CD4-positive, alpha-beta T cell treated with Interleukin-4 for 4 hours (primary cell): ENCODE measurements around the gene OARD1.
"Not testable (repeated sequence)": the region's sequence is repeated elsewhere in the genome, so short reads cannot be mapped to it uniquely, and the experiment has no call there.

Experiments
- DNase-seq: peaks from one replicate; pipeline ENCODE4 v3.0.0-alpha.2; 2020

The OARD1 gene

DNA sequence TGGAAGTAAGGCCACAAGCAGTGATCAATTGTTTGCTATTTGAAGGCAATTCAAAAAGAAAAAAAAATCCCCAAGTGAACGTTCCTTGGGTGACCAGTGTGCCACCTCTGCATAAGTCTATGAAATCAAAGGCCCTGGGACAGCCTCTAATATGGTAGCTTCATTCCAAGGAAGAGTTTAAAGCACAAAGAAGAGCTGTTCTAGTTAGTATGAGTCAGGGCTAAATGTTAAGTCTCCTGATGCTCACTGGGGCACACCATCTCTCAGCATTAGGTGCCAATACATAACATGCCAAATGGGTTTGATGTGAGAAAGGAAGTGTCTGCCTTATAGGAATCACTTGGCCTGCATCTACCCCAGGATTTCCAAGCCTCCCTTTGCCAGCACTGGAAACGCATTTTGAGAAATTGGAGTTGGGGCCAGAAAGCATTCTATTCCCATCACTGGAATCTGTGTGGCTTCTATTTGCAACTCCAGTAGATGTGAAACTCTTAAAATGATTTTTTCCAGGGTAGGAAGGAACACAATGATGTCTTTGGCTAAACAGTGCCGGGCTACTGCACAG lies 46.1 kb downstream of the OARD1 start:
- DNase-seq, result no peak

DNA sequence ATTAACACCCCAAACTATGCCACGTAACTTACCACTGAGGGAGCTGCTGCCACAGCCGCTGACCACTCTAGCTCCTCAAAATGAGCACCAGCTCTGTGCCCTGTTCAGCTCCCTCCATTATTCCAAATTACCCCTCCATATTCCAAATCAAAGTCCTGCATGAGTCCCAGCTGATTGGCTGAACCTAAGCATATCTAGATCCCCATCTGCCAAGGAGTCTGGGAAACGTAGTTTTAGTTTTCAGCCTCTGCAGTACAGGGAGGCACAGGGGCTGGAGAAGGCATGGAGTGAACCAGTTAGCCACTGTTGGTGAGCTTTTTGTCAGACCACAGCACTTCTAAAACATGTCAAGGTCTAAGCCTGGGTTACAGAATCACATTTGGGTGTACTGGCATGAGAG lies 49.0 kb downstream of the OARD1 start:
- no peak for DNase-seq

DNA sequence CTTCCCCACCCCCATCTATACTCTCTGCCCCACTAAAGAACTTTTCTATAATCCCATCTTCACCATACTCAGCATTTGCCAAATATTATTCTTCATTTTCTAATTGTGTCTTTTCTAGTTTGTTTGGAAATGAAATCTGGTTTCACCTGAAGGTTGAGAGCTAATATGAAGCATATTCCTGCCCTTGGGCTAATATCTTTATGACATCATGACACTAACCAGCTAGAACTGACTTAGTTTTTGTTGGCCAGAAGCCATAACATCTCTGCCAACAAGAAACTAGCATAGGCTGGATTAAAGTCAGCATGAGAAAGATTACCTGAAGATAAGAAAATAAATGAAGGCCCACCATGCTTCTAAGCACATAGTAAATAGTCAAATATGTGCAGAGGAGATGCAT lies 49.9 kb downstream of the OARD1 start:
- DNase-seq, result no peak

DNA sequence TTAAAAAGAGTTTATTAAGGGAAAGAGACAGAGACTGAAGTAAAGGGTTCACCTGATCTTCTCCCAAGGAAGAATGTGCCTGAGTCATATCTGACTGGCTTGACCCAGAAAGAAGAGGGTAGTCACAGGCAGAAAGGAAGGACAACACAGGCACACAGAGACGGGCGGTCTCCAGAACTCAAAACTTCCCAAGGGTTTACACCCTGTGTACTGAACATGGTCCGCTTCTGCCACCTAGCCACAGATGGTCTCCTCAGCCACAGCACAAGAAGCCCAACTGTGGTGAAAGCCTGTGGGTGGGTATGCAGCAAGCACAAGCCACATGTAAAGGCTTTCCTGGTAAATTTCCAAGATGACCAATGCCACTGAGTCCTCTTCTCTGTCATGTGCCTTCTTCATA lies 50.3 kb downstream of the OARD1 start:
- no peak for DNase-seq

DNA sequence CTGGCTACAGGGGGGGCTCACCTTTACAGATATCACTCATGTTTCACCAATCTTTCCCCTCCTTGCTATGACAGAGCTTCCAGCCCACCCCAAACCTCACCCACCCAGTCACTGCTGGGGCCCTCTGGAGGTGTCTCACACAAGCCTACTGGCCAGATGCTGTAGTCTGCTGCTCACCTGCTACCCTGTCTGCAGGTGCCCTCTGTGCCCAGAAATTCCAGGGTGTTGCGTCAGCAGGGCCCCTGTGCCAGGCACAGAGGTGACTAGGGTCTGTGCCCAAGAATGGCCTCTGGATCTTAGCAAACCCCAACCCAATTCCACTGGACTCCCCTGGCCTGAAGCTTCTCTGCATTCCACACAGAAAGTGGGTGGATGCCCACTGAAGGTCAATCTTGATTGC lies 54.5 kb downstream of the OARD1 start:
- DNase-seq, result no peak

DNA sequence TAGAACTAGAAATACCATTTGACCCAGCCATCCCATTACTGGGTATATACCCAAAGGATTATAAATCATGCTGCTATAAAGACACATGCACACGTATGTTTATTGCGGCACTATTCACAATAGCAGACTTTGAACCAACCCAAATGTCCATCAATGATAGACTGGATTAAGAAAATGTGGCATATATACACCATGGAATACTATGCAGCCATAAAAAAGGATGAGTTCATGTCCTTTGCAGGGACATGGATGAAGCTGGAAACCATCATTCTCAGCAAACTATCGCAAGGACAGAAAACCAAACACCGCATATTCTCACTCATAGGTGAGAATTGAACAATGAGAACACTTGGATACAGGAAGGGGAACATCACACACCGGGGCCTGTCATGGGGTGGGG lies 56.3 kb downstream of the OARD1 start:
- not testable (repeated sequence) for DNase-seq

DNA sequence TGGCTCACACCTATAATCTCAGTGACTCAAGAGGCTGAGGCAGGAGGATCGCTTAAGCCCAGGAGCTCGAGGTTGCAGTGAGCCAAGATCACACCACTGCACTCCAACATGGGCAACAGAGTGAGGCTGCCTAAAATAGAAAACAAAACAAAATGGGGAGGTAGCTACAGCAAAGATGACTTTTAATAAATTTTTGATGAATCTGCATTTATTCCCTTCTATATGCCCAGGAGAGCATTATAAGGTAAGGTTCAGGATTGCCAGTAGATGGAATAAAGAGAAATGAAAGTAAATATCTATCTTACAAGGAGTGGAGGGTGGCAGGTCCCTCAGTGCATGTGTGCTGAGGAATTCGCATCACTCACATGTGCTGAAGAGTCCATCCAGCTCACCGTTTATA lies 57.4 kb downstream of the OARD1 start:
- no peak for DNase-seq
